AG04450 (cell line): Measurements from ENCODE around the gene OAS2. TPM values are rescaled to one million over a fixed set of nuclear protein-coding genes. Genes with fewer than 3 reads are reported as not detected.

Experiments
- CTCF ChIA-PET: fragments of 300-600, 350-600 bp; formaldehyde crosslinking; extraction: SDS; loops from one replicate; lab custom pipeline; 2022; ENCODE audit warnings: antibody characterized with exemption, inconsistent platforms; lab: Charles Lee
- POLR2A ChIA-PET: fragments of 350-600 bp; formaldehyde crosslinking; extraction: SDS; loops from one replicate; lab custom pipeline; 2021; ENCODE audit warnings: antibody characterized with exemption, inconsistent platforms; lab: Yijun Ruan, JAX
- DNase-seq: peaks from one replicate; pipeline ENCODE4 v3.0.0-alpha.2; 2011; ENCODE audit warnings: low read depth, low spot score
- H3K27ac ChIP-seq: one replicate; pipeline ENCODE4 v1.5.1; 2012; ENCODE audit warnings: low read depth, low read length, control low read depth
- H3K27me3 ChIP-seq: one replicate; pipeline ENCODE4 v1.6.0; 2012; ENCODE audit warnings: low read length; ENCODE audit not compliant: control insufficient read depth, insufficient read depth
- H3K4me3 ChIP-seq: 2 replicates; pipeline ENCODE4 v1.5.1; 2011; ENCODE audit warnings: mild to moderate bottlenecking, low read depth, low read length, control low read depth
- H3K9me3 ChIP-seq: 2 replicates; pipeline ENCODE4 v1.5.1; 2012; ENCODE audit warnings: low read length; ENCODE audit not compliant: control insufficient read depth, insufficient read depth
- polyA plus RNA-seq: library from polyadenylated mRNA; depleted of rRNA; stranded (reverse); fragments of >200 nt; gene quantifications from 2 replicates; pipeline ENCODE4 v1.2.3, GENCODE V29; 2011
- TF ChIP-seq, protein P1 (sequence below): IDR thresholded peaks from 2 replicates; pipeline ENCODE4 v1.5.1; 2011; ENCODE audit warnings: low read depth, low read length, control low read depth, inconsistent platforms

The OAS2 gene
- polyA plus RNA-seq, 1 experiment, result 0.12 TPM

GRCh38 chr12:113054948-113055486, 76.7 kb downstream of the OAS2 start:
- Histone ChIP-seq H3K9me3 (no peaks in the 10 kb centered on the region; the same call in 1 of the 2 replicates), H3K4me3 (no peak overlapping the region), H3K27me3 (peaks cover 35% of the 10 kb centered on the region), H3K27ac (no peak overlapping the region)
- TF ChIP-seq, protein P1, sequence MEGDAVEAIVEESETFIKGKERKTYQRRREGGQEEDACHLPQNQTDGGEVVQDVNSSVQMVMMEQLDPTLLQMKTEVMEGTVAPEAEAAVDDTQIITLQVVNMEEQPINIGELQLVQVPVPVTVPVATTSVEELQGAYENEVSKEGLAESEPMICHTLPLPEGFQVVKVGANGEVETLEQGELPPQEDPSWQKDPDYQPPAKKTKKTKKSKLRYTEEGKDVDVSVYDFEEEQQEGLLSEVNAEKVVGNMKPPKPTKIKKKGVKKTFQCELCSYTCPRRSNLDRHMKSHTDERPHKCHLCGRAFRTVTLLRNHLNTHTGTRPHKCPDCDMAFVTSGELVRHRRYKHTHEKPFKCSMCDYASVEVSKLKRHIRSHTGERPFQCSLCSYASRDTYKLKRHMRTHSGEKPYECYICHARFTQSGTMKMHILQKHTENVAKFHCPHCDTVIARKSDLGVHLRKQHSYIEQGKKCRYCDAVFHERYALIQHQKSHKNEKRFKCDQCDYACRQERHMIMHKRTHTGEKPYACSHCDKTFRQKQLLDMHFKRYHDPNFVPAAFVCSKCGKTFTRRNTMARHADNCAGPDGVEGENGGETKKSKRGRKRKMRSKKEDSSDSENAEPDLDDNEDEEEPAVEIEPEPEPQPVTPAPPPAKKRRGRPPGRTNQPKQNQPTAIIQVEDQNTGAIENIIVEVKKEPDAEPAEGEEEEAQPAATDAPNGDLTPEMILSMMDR, result no peak
- ChIA-PET POLR2A (no interaction called here), CTCF (no interaction called here)
- no peak for DNase-seq

DNA sequence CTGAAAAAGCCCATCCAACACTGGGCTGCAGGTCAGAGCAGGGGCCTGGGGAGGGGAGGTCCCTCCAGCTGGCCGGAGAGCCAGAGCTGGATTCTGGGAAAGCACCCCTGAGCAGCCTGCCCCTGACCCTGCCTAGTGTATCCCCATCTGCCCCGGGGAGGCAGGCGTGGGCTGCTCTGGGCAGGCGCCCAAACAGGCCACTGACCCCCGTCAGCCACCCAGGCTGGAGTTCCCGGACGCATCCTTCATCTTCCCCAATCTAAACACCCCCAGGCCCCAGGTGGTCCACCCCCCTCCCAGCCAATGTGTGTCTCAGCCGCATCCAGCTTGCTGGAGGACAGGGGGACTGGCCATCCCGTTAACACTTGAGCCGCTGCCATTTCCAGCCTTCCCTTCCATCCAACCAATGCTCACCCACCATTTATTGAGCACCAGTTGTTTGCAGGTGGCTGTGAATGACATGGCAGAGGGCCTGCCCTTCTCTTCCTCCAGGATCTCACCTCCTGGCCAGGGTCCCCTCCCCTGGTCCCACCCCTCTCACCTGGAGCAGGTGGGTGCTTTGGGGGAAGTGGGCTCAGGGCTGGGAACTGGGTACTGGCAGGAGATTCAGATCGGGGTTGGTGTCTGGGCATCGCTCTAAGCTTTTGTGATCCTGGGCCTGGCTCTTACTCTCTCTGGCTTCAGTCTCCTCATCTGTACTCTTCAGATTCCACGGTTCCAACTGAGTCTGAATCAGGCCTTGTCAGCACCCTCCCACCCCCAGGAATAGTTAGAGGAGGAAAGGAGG, 77.5 kb downstream of the OAS2 start:
- ChIA-PET POLR2A (no interaction called here), CTCF (no interaction called here)
- Histone ChIP-seq H3K4me3 (no peak overlapping the region), H3K27ac (no peak overlapping the region), H3K9me3 (no peaks in the 10 kb centered on the region; the same call in 1 of the 2 replicates), H3K27me3 (peaks cover 35% of the 10 kb centered on the region)
- TF ChIP-seq, protein P1, result no peak
- no peak for DNase-seq

GRCh38 chr12:113056381-113056630, 78.0 kb downstream of the OAS2 start:
- H3K27ac ChIP-seq, result no peak overlapping the region
- CTCF ChIA-PET, result interaction anchor here (0.7 kb wide), 1 partner anchor 135 kb away, joined by 5 read pairs; no protein-coding TSS in a partner anchor
- TF ChIP-seq, protein P1, result no peak
- no peak overlapping the region for H3K4me3 ChIP-seq
- peaks cover 40% of the 10 kb centered on the region for H3K27me3 ChIP-seq
- H3K9me3 ChIP-seq, result no peaks in the 10 kb centered on the region; the same call in 1 of the 2 replicates
- POLR2A ChIA-PET, result no interaction called here
- no peak for DNase-seq

DNA sequence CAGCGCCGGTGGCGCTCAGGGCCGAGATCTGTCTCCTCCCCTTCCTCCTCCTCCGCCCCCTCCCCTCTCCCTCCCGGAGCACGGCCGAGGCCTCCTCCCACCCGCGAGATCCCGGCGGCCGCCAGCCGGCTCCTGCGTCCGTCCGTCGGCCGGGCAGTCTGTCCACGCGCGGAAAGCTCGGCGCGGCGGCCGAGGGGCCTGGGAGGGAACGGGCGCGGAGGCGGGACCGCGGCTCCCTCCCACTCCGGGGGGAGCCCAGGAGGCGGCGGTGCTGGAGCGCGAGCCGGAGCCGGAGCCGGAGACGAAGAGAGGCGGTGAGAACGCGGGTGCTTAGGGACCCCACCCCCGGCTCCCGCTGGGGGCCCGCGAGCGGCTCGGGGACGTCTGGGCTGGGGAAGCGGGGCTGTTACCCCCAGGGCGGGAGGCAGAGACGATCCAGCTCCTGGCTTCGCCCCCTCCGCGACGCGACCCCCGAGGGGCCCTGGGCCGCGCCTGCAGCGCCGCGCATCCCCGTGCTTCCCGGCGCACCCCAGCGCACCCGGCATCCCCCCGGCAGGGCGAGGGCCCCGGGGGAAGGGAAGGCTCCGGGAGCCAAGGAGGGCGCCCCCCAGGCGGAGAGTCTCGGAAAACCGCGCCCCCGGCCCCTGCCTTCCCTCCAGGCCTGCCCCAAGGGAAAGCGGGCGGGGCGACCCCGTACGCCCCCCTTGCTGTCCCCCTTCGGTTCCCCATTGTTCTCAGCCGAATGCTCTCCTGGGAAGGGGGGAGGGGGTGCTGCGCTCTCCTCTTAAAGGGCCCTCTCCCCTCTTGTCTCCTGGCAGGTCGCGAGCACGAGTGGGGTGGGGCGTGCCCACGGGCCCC, 78.5 kb downstream of the OAS2 start, which contains the start of gene DTX1:
Gene DTX1, plus strand, starts transcription at position 100 of the 858 bp plus-strand sequence. CDS start 1,463 bp downstream, outside the sequence.
- H3K27me3 ChIP-seq, result peaks cover 41% of the 10 kb centered on the region
- no peaks in the 10 kb centered on the region; the same call in 1 of the 2 replicates for H3K9me3 ChIP-seq
- ChIA-PET CTCF (interaction anchor here (0.7 kb wide), 1 partner anchor 134 kb away, joined by 5 read pairs; no protein-coding TSS in a partner anchor), POLR2A (no interaction called here)
- TF ChIP-seq, protein P1, result no peak
- DNase-seq, result no peak
- no peak within 1 kb of the TSS for H3K27ac ChIP-seq
- 0 out of 2 replicates have a peak within 1 kb of the TSS, but pooled peaks have one; percentile 7 for H3K4me3 ChIP-seq
